Nasal cavity respiratory epithelium epithelial cell of viscerocranial mucosa (primary cell): ENCODE measurements around the gene VLDLR. TPM values are rescaled to one million over a fixed set of nuclear protein-coding genes. Genes with fewer than 3 reads are reported as not detected.

Experiments used
- total RNA-seq: library from RNA; depleted of rRNA; stranded (reverse); fragments of >200 nt; gene quantifications from 2 replicates; pipeline ENCODE4 v1.2.3, GENCODE V29; 2014

VLDLR gene
- 31.4 and 73.5 TPM in 2 replicates for total RNA-seq

DNA sequence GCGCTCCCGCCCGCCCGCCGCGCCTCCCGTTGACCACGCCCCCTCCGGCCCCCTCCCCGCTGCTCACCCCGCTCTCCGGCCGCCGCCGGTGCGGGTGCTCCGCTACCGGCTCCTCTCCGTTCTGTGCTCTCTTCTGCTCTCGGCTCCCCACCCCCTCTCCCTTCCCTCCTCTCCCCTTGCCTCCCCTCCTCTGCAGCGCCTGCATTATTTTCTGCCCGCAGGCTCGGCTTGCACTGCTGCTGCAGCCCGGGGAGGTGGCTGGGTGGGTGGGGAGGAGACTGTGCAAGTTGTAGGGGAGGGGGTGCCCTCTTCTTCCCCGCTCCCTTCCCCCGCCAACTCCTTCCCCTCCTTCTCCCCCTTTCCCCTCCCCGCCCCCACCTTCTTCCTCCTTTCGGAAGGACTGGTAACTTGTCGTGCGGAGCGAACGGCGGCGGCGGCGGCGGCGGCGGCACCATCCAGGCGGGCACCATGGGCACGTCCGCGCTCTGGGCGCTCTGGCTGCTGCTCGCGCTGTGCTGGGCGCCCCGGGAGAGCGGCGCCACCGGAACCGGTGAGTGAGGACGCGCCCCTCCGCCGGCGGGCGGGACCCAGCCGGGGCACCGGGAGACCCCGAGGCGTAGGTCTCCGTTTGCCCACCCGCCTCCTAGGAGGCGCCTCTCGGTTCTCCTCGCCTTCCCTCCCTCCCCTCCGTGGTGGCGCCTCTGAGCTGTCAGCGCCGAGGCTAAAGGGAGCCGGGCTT, at the start of gene VLDLR:
Gene VLDLR (plus strand): TSS at position 66 of the 739 bp plus-strand sequence. CDS start 403 bp downstream, at position 469.

Other genes starting within 250 kb of the VLDLR start
- gene KCNV2, start 95.7 kb downstream of the VLDLR start, total RNA-seq = not detected in 2 replicates
- gene PUM3, start 222.3 kb downstream of the VLDLR start, total RNA-seq = 70.1 and 75.7 TPM in 2 replicates